Activated CD4-positive, alpha-beta T cell treated with anti-CD3 and anti-CD28 coated beads, Interleukin-2, amount 10 ng/mL, durations not matched to agents 7 days and 5 days (primary cell): ENCODE data around the gene KRTAP5-3. TPM values are rescaled to one million over a fixed set of nuclear protein-coding genes. Genes with fewer than 3 reads are reported as not detected.
"Not testable (repeated sequence)": the region's sequence is repeated elsewhere in the genome, so short reads cannot be mapped to it uniquely, and the experiment has no call there.

Source experiments
- CTCF ChIA-PET: fragments of 350-600 bp; sonication (Branson Sonifier 250); formaldehyde crosslinking; loops from one replicate; lab custom pipeline; 2021; ENCODE audit warnings: antibody characterized with exemption; lab: Charles Lee
- POLR2A ChIA-PET: fragments of 350-600 bp; sonication (Branson Sonifier 250); formaldehyde crosslinking; loops from one replicate; lab custom pipeline; 2021; ENCODE audit warnings: antibody characterized with exemption; lab: Charles Lee
- DNase-seq: peaks from one replicate; pipeline ENCODE4 v3.0.0-alpha.2; 2020
- H3K27ac Mint-ChIP-seq: one replicate; pipeline ENCODE4 v1.8.0; 2021; ENCODE audit warnings: mild to moderate bottlenecking, moderate library complexity, mixed read lengths
- H3K27me3 Mint-ChIP-seq: one replicate; pipeline ENCODE4 v1.8.0; 2021; ENCODE audit warnings: mixed read lengths
- H3K36me3 Mint-ChIP-seq: one replicate; pipeline ENCODE4 v1.8.0; 2021; ENCODE audit warnings: low read depth, mixed read lengths
- H3K4me1 Mint-ChIP-seq: one replicate; pipeline ENCODE4 v1.8.0; 2021; ENCODE audit warnings: mixed read lengths
- H3K4me3 Mint-ChIP-seq: one replicate; pipeline ENCODE4 v1.8.0; 2021; ENCODE audit warnings: mild to moderate bottlenecking, moderate library complexity, mixed read lengths
- H3K9me3 Mint-ChIP-seq: one replicate; pipeline ENCODE4 v1.8.0; 2021; ENCODE audit warnings: mixed read lengths
- total RNA-seq, 2 experiments: library from RNA; stranded (reverse); gene quantifications; one replicate each; pipeline ENCODE4 v1.2.3, GENCODE V29; 2021

Gene KRTAP5-3
- total RNA-seq, 2 experiments from 2014 or later: not detected

DNA sequence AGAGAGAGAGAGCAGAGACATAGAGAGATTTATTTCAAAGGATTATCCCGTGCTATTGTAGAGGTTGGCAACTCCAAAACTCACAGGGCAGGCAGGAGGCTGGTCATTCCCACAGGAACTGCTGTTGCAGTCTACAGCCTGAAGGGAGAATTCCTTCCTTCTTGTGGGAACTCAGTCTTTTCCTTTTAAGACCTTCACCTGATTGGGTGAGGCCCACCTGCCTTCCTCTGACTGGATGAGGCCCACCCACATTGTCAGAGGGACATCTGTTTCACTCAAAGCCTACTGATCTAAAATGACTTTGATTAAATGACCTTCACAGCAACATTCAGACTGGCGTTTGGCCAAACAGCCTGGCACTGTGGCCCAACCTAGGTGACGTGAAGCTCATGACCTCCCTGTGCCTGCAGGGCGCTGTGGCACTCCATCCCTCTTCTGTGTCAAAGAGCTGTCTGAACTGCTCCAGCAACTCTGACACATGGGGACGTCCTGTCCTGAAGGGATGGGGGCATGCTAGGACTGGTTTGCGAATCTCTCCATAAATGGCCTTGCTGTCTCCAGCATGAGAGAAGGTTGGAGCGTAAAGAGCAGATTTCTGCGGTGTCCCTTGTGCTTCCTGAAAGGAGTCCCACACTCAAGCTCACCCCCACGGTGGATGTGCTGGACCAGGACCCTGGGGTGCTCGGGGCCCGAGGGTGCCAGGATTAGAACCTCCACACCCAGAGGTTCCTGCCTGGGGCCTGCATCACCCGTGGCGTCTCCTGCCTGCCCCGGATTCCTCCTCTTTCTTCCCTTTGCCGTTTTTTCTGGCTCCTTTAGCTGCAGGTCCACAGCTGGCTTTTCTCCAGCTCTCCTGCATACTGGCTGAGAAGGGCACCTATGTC, 42.0 kb upstream of the KRTAP5-3 start:
- DNase-seq: no peak
- Mint-ChIP-seq H3K36me3 (no peaks in the 10 kb centered on the region), H3K4me3 (no peak overlapping the region), H3K27me3 (peaks cover 3% of the 10 kb centered on the region), H3K4me1 (no peaks in the 10 kb centered on the region), H3K27ac (no peak overlapping the region), H3K9me3 (no peaks in the 10 kb centered on the region)
- ChIA-PET POLR2A (no interaction called here), CTCF (interaction anchor here (0.8 to 2.0 kb wide), 5 partner anchors 9 to 501 kb away, joined by 3 to 7 read pairs (median 5); no protein-coding TSS in a partner anchor)

DNA sequence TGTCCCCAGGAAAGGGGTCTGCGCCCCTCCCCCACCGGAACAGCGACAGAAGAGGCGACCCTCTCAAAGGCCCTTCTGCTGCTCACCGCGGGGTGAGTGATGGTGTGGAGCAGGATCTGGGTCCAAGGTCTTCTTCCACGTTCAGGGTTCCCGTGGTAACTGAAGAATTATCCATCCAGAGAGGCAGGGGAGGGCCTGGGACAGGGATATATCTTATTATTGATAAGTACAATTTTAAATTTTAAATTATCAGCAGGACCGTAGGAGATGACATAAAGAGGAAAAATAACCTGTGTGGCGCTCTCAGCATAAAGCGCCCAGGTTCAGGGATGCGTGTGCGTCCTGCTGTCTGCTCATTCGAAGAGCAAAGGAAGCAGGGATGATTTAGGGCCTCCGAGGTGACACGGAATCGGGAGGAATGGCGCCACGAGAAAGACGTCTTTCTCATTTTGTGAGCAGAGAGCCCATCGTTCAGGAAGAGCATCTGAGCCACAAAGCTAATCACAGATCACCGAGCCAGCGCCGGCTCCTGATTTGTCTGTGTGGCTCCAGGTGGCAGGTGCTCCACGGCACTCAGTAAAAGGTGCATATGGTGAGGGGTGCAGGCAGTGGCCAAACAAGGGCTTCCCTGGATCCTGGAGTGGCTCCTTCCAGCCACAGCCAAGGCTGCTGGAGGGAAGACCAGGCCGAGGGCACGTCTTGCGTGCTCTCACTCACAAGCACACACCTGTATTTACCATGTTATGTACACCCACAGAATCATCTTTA, 40.6 kb upstream of the KRTAP5-3 start:
- POLR2A ChIA-PET: no interaction called here
- no peaks in the 10 kb centered on the region for H3K4me1 Mint-ChIP-seq
- CTCF ChIA-PET: interaction anchor here (0.7 to 1.0 kb wide), 2 partner anchors 45 to 354 kb away, joined by 3 read pairs; no protein-coding TSS in a partner anchor

DNA sequence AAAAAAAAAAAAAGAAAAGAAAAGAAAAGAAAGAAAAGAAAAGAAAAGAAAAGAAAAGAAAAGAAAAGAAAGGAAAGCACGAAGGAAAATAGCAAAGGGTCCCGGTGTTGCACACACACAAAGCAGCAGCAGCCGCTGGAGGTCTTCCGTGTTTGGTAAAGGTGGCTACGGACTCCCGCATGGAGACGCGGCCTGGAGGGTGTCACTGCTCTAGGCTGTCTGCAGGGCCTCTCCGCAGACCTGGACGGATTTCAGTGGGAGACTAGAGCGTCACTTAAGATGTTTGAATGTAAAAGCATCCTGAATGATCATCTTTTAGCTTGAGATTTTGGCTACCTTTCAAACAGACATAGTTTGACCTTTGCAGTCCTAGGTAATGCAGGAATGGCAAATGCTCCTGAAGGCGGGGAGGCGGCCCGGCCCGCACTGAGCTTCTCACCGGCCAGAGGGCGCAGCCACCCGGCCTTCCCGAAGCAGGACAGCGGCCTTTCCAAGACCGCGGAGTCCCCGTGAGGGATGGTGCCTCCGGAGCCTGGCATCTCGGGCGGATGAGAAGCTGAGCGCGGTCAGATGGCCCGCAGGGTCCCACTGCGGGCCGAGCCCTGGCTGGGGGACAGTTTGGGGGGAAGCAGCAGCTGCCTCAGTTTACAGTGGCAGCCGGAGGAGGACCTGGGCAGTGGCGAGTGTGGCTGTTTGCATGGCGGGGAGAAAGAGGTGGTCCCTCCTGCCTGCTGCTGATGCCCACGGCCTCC, 39.8 kb upstream of the KRTAP5-3 start:
- H3K36me3 Mint-ChIP-seq: no peaks in the 10 kb centered on the region
- ChIA-PET CTCF (interaction anchor here (0.7 kb wide), 1 partner anchor 354 kb away, joined by 3 read pairs; no protein-coding TSS in a partner anchor), POLR2A (no interaction called here)
- no peaks in the 10 kb centered on the region for H3K9me3 Mint-ChIP-seq
- peak overlapping the region; percentile 71 for H3K27ac Mint-ChIP-seq
- H3K27me3 Mint-ChIP-seq: peaks cover 1% of the 10 kb centered on the region
- H3K4me3 Mint-ChIP-seq: no peak overlapping the region
- no peaks in the 10 kb centered on the region for H3K4me1 Mint-ChIP-seq
- no peak for DNase-seq

More for the DNA sequence above, 40.6 kb upstream of the KRTAP5-3 start:
- H3K27ac Mint-ChIP-seq: no peak overlapping the region
- H3K4me3 Mint-ChIP-seq: no peak overlapping the region
- no peak for DNase-seq
- no peaks in the 10 kb centered on the region for H3K36me3 Mint-ChIP-seq
- no peaks in the 10 kb centered on the region for H3K9me3 Mint-ChIP-seq
- peaks cover 1% of the 10 kb centered on the region for H3K27me3 Mint-ChIP-seq

DNA sequence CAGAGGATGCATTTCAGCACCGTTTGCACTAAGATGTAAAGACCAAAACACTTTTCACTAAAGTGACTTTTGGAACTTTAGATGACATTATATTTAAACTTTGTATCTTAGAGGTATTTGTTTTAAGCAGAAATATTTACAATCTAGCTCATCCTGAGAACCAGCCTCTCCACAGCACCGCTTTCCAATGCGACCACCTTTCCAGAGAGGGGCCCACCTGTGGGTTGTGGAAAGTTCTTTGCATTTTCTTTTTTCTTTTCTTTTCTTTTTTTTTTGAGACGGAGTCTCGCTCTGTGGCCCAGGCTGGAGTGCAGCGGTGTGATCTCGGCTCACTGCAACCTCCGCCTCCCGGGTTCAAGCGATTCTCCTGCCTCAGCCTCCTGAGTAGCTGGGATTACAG, 38.3 kb upstream of the KRTAP5-3 start:
- H3K4me1 Mint-ChIP-seq, POLR2A ChIA-PET, H3K27me3 Mint-ChIP-seq, H3K9me3 Mint-ChIP-seq, H3K4me3 Mint-ChIP-seq, DNase-seq, H3K36me3 Mint-ChIP-seq, H3K27ac Mint-ChIP-seq: not testable (repeated sequence)
- CTCF ChIA-PET: interaction anchor here (0.6 to 1.9 kb wide), 2 partner anchors 187 to 855 kb away, joined by 3 to 4 read pairs; no protein-coding TSS in a partner anchor

DNA sequence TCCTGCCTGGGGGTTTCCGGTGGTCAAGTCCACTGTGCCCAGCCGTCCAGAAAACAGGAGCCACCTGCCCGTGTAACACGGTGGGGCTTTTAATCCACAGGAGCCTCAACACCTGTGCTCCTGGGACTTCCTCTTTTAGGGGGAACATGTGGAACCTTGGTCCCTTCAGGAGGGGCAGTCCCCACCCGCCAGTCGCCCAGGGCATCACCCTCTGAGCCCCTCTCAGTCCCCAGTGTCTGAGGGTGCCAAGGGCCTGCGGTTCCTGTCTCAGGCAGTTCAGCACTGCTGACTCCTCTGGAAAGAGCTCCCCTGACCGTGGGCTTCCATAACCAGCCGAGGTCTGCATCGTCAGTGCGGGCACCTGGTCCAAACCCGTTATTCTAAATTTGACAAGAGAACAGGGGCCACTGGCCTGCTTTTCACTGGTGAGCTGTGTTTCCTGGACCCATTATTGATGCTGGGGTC, 37.1 kb upstream of the KRTAP5-3 start:
- CTCF ChIA-PET: interaction anchor here (1.9 kb wide), 1 partner anchor 188 kb away, joined by 4 read pairs; no protein-coding TSS in a partner anchor
- no peak for DNase-seq
- Mint-ChIP-seq H3K27ac (no peak overlapping the region), H3K4me1 (no peaks in the 10 kb centered on the region), H3K9me3 (no peaks in the 10 kb centered on the region), H3K4me3 (no peak overlapping the region), H3K36me3 (no peaks in the 10 kb centered on the region), H3K27me3 (no peaks in the 10 kb centered on the region)
- POLR2A ChIA-PET: no interaction called here

DNA sequence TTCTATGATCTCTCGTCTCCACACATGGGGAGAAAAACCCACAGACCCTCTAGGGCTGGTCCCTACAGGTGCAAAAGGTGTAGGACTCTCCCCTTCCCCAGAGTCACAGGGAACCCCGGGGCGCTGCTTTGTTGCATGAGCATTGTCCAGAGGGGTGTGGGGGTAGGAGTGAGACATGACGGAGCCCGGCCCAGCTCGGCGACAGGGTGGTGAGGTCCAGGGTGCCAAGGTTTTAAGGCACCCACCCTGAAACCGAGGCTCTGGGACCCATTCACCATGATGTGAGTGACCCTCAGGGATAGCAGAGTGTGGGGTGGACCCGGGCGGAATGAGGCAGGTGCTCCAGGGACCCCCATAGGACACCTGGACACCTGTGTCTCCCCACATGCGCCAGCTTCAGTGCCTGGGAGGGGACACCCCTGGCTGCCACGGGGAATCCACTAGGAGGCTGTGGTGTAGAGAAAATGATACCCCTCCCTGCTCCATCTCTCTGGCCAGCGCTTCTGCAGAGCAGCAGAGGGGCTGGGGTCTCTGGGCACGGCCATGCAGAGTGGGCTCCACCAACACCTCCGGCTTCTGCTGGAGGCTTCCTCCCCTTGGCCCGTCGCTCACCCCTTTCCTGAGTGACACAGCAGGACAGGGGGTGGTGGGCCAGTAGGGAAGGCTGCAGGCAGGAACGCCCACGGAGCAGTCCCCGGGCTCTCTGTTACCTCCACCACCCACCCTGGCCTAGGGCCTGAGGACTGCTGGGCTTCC, 36.5 kb upstream of the KRTAP5-3 start:
- Mint-ChIP-seq H3K4me3 (no peak overlapping the region), H3K9me3 (no peaks in the 10 kb centered on the region), H3K36me3 (no peaks in the 10 kb centered on the region), H3K4me1 (no peaks in the 10 kb centered on the region), H3K27ac (no peak overlapping the region), H3K27me3 (no peaks in the 10 kb centered on the region)
- DNase-seq: no peak
- ChIA-PET POLR2A (no interaction called here), CTCF (no interaction called here)

DNA sequence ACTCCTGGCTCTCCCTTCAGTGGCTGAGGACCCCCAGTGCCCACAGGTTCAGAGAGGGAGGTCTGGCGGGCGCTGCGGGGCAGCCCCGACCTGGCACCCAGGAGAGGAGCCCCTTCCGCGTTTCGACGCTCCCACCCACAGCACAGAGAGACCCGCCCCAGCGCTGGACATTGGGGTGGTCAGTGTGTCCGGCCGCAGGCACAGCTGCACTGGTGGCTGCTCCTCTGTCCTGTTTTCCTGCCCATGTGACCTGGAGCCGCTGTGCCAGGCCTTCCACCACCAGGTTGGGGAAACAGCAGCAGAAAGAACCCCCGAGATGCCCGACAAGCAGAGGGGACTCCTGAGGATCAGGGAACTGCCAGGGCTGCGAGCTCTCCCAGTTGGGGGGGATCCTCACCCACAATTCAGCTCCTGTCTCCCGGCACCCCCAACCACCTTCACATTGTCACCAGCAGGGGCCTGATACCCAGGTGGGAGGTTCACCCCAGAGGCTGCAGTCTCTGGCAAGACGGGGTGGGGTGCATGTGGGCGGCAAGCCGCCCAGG, 35.0 kb upstream of the KRTAP5-3 start:
- Mint-ChIP-seq H3K9me3 (no peaks in the 10 kb centered on the region), H3K4me3 (no peak overlapping the region)
- CTCF ChIA-PET: no interaction called here

DNA sequence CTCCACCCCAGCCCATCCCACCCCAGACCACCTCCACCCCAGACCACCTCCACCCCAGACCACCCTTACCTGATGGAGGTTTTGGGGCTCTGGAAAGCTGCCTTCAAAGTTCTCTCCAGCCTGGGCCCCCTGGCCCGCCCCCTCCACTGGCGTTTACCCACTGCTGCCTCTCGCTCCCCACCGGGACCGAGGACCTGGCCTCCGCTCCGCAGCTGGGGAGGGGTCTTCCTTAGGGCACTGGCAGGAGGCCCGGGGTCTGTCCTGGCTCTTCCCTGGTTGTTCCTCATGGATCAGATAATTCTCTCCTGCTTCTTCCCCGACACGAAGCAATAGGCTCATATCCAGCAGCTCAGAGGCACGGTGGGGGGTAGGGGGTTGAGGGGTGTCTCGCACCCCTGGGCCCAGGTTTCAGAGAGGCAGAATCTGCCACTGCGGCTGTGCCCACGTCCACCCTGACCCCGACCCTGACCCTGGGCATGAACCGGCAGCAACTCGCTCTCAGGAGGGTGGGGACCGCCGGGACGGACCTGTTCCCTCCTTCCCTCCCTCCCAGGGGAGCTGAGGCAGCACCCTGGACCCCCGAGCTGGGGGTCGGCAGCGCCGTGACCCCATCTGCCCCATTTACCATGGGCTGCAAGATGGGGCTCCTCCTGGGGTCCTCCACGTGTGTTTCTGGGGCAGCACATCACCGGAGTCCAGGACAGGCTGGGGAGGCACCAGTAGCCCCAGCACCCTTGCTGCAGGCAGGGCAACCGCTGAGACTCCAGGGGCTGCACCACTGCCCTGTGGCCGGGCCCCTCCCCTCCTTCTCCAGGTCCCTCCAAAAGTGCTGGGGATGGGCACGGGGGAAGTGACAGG, 34.3 kb upstream of the KRTAP5-3 start:
- no peak overlapping the region for H3K4me3 Mint-ChIP-seq
- H3K9me3 Mint-ChIP-seq: no peaks in the 10 kb centered on the region
- ChIA-PET CTCF (no interaction called here), POLR2A (no interaction called here)
- no peak for DNase-seq
- no peak overlapping the region for H3K27ac Mint-ChIP-seq
- H3K4me1 Mint-ChIP-seq: no peaks in the 10 kb centered on the region
- H3K36me3 Mint-ChIP-seq: no peaks in the 10 kb centered on the region
- no peaks in the 10 kb centered on the region for H3K27me3 Mint-ChIP-seq

More for the DNA sequence above, 35.0 kb upstream of the KRTAP5-3 start:
- no peak for DNase-seq
- Mint-ChIP-seq H3K36me3 (no peaks in the 10 kb centered on the region), H3K27ac (no peak overlapping the region), H3K27me3 (no peaks in the 10 kb centered on the region), H3K4me1 (no peaks in the 10 kb centered on the region)
- POLR2A ChIA-PET: no interaction called here

DNA sequence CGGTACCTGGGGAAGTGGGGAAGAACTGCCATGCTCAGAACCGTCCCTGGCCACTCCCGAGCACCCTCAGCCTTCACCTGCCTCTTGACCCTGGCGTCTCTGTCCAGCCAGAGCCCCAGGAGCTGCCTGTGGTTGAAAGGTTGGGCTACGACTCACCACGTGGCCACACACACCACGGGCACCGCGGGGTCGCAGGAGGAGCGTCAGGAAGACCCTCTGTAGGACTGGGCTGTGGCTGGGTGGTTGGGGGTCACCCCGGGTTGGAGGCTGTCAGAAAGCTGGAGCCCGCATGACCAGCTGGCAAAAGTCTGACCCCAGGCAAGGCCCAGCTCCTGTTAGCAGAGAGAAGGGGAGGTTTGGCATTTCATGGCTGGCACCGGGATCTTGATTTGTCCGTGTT, 32.8 kb upstream of the KRTAP5-3 start:
- Mint-ChIP-seq H3K9me3 (no peaks in the 10 kb centered on the region), H3K4me3 (no peak overlapping the region), H3K27ac (no peak overlapping the region), H3K4me1 (no peaks in the 10 kb centered on the region), H3K27me3 (no peaks in the 10 kb centered on the region), H3K36me3 (no peaks in the 10 kb centered on the region)
- no peak for DNase-seq
- ChIA-PET CTCF (interaction anchor here (0.6 to 2.4 kb wide), 3 partner anchors 10 to 361 kb away, joined by 3 to 16 read pairs (median 4); no protein-coding TSS in a partner anchor), POLR2A (no interaction called here)

DNA sequence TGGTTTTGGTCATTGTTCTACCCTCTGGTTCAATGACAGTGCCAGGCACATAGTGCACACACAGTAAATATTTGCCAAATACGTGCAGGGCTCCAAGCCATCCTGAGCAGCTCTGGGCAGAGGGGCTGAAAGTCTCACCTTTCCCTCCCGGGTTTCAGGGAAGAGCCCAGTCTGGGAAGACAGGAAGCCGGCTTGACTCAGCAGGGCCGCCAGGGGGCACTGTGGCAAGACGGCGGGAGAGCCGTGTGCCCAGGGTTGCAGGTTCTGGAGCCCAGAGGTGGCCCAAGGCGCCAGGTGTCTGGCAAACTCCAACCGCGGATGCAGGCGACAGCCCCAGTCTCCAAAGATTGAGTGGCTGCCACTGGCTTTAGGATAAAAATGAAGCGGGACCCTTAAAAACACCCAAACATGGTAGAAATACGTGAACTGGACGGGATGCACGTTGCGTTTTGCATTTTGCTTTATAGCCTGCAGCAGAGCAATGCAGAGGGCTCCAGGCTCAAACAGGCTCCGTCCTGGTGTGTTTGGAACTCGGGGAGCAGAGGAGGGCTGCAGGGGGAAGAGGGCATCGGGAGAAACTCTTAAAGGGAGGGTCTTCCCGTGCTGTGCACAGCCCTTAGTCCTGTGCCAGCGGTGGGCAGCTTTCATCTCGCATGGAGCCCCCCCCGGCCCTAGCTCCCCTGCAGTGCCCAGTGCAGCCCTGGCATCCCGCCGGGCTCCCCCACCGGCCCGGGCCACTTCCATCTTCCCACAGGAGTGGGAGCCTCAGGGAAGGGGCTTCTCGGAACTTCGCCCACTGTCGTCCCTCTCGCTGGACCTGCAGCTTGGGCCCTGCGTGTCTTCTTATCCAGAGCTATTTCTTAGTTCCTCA, 32.0 kb upstream of the KRTAP5-3 start:
- Mint-ChIP-seq H3K27ac (no peak overlapping the region), H3K4me3 (no peak overlapping the region), H3K4me1 (no peaks in the 10 kb centered on the region), H3K9me3 (no peaks in the 10 kb centered on the region), H3K36me3 (no peaks in the 10 kb centered on the region), H3K27me3 (no peaks in the 10 kb centered on the region)
- ChIA-PET POLR2A (no interaction called here), CTCF (interaction anchor here (0.7 to 2.4 kb wide), 5 partner anchors 11 to 362 kb away, joined by 3 to 16 read pairs (median 4); partner anchors contain the start of gene KRTAP5-5)
- peak; percentile 18 for DNase-seq
